Fibroblast of gingiva (primary cell): ENCODE results near the gene COPB2.
"Not testable (repeated sequence)": the region's sequence is repeated elsewhere in the genome, so short reads cannot be mapped to it uniquely, and the experiment has no call there.

Source experiments
- DNase-seq: peaks from one replicate; pipeline ENCODE4 v3.0.0-alpha.2; 2011; ENCODE audit warnings: low read depth

COPB2 gene

DNA sequence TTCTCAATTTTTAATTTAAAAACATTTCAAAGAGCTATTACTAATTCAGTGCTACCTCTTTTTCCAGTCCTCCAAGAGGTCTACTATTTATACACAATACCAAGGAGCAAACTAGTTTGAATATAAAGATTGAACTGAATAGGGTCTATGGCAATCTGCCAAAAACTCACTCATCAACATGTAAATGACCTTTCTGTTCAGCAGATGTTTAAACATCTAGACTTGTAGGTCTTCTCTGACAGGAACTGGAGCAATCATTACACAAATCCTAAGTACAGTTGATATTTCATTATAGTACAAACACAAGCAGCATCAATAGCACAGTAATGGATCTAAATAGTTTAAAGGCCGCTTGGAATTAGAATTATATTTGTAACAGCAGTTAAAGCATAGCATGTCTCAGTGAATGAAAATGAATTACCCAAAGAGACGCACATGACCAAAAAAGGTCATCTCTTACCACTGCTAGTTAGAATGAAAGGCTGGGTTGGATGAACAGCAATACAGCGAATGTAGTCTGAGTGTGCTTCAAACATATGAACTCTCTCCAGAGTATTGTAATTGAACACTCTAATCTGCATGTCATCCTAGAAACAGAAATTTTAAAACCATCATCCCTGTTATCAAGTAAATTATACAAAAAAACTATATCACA lies 10.7 kb downstream of the COPB2 start:
- no peak for DNase-seq

DNA sequence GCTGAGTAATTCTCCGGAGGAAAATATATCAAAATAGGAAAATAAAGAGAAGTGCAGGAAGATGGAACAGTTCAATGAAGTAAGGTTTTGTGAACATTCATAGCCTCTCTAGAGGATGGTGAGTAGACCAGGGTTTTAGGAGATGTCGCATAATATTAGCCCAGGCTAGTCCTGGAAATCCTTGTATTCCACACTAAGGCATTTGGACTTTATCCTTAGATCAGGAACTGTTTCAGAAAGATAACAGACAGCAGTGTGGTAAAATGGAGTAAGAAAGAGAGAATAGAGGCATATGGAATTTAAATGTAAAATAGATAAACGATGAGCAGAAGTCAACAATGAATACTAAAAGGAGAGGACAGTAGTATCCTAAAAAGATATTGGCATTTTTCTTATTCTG lies 12.1 kb downstream of the COPB2 start:
- DNase-seq, result no peak

DNA sequence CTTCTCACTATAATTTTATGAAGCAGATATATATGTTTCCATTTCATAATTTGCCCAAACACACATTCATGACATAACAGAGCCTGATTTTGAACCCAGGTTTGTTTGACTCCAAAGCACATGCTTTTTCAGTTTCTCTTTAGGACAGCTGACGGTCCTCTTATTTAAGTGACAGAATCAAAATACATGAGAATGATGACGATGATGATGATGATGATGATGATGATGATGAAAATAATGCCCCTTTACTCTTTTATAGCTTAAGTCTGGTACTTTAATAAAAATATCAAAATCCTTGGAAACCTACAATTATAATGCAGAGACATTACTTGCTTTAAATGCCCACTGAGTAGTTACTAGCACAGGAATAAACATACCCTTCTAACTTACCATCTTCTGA lies 15.3 kb downstream of the COPB2 start:
- DNase-seq, result no peak

DNA sequence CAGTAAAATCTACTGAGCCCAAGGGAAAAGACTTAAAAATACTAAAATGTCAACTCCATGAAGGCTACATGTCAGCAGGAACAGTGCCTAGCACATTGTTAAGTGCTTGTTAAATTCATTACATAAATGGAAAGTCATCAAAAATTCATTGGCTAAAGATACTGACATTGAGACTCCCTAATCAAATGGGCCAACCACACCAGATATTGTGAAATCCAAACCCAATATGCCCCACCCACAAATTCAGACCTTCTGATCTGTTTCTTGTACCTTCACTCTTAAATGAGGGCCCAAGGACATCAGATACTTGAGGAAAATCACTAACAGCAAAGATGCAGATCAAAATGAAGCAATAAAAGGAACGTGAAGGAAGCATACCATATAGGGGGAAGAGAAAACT lies 24.9 kb downstream of the COPB2 start:
- DNase-seq, result no peak

DNA sequence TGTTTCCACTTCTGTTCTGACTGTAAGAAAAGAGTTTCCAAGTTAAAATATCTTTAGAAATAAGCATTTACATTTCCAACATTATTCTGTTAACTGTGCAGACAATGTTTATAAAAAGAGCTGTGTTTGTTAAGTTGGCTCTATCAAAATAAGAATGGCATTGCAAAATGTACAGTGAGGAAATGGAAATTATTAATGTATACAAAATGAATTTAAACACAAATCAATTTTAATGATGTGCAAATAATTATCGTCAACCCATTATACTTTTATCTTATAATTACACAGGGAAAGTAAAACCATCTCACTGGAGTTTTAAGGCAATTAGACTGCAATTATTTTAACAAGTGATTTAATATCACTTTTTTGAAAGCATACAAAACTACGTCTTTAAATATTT lies 28.2 kb downstream of the COPB2 start:
- DNase-seq, result no peak

DNA sequence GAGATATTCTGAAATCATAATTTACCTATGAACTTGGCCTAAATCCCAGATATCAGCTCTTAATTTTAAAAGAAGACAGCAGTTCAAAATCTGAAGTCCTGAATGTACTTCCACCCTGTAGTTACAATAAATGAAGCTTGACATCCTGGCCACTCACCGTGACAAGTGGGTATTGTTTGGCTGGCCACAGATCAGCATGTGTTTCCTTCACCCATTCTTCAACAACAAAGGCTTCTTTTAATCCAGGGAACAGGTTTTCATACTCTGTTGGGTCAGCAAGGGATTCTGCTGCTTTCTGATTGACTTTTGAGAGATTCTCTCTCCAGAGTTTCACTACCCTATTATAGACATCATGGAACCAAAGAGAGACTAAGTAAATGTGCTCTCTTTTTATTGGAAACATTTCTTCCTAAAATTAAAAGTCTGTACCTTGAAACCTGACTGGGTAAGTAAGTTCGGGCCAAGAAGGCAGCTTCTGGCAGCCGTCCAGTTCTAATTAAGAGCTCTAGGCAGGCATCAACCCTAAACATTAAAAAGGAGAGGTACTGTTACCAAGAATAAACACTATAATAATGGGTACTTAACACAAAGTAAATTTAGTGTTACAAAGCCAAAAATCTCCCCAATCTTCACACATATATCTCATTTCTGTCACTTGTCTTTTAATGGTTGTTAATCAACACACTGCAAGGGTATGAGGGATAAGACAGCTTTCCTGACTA lies 30.4 kb downstream of the COPB2 start:
- no peak for DNase-seq

DNA sequence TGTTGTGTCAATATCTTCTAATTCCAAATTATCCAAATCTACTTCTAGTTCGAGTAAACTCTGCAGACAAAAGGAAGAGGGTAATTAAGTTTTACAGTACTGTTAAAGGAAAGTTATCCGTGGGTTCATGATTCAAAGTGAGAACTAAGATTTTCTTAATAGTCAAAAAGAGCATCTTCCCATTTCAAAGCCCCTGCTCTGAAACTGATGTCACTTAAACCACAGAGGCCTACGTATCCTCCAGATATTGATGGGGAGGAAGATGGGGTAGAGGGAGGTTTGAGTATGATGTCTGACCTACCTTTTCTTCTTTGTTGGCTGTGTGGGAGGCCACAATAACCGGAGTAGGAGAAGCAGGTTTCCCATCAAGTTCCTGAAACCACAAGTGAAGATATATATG lies 31.5 kb downstream of the COPB2 start:
- no peak for DNase-seq

DNA sequence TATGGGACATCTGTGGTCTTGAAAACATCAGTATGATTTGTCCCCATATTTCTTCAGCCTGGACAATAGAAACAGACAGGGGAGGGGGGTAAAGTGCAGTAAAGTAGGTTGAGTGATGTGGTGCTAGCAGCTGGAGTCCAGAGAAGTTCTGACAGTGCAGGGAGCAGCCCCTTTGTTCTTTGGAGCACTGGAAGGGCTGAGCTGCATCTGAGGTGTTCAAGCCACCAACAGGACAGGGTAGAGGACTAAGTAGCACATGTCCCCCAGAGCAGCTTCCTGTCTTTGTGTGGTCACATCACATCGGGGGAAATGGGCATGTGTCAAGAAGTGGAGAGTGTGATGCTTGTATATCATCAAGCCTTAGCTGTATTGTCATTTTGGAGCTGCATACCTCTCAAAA lies 33.6 kb downstream of the COPB2 start:
- DNase-seq, result no peak

DNA sequence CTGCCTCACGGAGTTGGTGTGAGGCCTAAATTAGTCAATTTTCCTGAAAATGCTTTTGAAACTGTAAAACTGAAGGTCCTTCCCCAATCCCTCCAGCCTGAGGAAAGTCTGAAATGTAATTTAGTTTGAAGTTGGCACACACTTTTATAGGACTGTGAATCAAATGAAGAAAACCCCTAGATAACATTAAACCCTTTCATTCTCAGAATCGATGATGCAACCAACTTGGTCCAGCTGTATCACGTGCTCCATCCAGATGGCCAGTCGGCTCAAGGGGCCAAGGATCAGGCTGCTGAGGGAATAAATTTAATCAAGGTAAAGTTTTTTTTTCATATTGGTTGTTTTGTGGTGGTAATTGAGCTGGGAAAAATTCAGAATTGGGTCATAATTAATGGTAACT lies 34.0 kb downstream of the COPB2 start:
- peak; percentile 42 for DNase-seq

DNA sequence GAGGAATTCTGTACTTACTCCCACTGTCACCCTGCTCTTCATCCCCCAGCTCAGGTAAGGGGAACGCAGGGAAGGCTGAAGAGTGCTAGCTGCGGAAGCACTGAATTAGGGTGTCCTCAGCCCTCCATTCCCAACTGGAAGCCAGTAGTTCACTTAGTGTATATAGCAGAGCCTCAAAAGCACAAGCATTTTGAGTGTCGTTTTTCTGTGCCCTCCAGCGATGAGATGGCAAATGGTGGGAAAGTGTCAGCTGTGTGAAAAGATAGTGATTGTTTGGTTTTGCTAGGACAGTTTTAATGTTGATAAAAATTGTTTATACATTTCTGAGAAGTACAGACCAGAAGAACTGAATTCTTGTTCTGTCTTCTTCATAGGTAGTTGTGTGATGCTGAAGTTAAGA lies 34.8 kb downstream of the COPB2 start:
- DNase-seq, result no peak

DNA sequence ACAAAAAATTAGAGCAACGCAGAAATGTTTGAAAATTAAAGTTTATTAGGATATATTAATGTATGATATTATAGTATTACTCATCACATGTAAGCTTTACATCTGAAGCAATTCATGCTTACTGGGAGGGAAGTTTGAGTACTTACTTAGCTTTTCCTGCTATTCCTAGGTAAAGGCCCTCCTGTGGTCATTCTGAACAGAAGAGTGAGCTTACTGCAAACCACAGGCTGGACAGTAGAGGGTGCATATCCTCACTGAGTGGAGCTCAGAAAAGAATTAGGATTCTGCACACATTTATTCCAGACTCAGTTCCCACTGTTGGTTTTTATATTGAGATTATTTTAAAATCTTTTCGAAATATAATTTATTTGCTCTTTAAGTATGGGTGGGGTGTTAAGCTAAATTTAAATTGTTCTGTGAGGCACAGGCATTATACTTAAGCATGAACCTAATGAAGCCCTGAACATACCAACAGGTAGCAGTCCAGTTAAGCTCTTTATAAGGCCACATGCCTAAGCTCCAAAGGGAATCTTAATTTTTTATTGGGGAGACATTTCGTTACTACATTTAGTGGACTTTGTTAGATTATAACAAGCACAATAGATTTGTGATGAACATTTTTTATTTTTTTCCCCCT lies 35.4 kb downstream of the COPB2 start:
- peak; percentile 63 for DNase-seq

DNA sequence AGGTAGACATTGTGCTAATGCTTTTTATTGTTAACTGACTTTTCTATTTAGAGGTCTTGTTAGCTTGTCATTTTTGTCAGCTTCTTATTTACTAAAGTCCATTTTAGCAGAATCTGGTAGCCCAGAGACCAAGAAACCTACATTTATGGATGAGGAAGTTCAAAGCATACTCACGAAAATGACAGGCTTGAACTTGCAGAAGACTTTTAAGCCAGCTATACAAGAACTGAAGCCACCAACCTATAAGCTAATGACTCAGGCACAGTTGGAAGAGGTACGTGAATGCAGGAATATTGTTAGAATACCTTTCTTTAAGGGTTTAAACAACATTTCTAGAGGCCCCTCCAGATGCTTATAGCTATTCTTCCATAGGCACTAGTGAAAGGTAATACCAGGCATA lies 42.7 kb downstream of the COPB2 start:
- no peak for DNase-seq

DNA sequence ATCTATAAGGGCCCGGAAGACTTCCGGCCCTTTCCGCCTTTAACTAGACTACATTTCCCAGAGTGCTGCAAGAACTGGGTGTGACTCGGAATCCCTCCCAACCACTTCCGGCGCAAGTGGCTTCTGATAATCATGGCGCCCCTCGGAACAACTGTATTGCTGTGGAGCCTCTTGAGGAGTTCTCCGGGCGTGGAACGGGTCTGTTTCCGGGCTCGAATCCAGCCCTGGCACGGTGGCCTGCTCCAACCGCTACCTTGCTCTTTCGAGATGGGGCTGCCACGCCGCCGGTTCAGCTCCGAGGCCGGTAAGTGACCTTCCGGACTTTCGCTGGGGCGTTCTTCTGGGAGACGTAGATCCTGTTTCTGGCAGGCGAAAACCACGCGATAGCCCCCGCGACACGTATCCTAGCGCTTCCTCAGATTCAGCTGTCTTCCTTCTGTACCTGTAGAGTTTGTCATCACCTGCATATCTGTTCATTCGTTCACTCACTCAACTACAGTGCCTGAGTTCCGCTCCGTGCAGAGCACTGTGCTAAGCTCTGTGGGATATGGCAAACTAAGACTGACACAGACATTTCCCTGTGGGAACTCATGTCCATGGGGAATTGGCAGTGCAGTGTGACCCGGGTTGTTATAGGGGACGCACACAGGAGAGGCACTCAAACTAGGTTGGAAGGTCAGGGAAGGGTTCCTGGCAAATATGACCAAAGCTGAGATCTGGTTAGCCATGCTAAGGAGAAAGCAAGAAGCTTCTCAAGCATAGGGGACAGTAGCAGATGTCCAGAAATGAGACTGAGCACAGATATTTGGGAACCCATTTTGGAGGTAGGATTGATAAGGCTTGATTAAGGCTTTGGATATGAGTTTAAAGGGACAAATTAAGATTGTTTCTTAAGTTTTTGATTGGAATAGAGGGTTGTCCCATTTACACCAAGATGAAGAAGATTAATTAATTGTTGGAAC lies 45.3 kb downstream of the COPB2 start, which contains the start of gene MRPS22:
Gene MRPS22 (plus strand): TSS at position 126 of the 962 bp plus-strand sequence. CDS start 7 bp downstream, at position 133.
- peak; percentile 85 for DNase-seq

DNA sequence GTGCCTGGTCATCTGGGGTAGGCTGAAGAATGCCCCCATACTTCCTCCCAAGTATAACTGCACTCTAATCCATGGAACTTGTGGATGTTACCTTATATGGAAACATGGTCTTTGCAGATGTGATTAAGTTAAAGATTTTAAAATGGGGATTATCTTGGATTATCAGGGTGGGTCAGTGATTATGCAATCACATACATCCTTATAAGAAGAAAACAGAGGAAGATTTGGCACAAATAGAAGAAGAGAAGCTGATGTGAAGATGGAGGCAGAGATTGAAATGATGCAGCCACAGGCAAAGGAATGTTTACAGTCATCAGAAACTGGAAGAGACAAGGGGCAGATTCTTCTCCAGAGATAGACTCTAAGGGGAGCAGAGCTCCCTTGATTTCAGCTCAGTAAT lies 47.4 kb downstream of the COPB2 start:
- DNase-seq, result no peak

DNA sequence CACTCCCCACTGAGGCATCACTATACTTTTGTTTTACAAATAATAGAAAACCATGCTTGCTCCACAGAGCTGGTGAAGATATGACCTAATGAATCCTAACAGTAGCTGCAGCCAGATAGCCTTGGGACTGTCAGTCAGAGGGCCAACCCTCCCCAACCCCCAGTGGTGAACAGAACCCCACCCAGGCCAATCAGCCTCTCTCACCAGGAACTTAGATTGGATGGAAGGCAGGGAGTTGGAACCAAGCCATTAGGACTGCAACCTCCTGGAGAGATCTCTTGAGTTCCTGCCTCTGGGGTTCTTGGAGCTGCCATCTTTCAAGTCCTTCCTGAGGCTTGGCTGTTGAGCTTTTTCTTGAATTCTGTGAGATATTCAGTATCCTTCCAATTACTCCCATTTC lies 48.7 kb downstream of the COPB2 start:
- DNase-seq, result no peak

DNA sequence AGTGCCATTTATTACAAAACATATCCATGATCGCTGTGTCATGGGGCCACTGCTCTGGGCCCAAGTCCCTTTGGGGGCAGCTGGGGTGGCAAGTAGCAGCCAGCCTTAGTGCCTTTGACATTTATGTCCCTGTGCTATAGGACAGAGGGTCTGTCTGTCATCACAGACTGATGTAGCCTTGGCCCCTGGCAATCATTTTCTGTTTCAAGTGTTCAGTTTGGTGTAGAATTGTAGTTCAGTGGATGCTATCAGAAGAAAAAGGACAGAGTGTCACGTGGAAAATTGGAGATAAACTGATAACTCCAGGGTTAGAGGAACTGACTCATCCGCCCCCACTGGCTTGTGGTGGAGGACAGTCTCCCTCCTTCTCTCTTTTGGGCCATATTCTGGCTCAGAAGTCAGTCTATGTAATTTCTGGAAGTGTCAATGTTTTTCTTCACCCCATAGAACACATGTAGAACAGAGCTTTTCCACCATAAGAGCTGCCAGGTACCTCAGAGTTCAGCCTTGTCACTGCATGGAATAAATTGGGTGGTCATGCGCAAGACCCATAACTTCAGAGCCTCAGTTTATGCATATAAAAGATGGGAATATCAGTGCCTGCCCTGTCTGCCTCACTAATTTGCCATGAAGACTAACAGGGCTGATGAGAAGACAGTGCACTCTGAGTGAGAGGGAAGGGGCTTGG lies 50.1 kb downstream of the COPB2 start:
- no peak for DNase-seq

DNA sequence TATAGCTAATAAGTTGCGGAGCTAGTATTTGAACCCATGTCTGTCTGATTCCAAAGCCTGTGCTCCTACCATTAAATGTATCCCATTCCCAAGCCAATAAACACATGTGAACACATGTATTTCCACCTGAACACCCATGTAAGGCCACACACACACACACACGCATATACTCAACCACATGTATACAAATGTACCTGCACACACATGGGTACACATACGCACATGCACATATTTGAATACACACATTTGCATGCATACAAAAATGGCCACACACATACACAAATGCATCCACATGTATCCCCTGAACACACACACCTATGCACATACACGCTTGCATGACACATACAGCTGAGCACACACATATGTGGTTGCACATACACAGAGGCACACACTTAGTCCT lies 51.0 kb downstream of the COPB2 start:
- no peak for DNase-seq

DNA sequence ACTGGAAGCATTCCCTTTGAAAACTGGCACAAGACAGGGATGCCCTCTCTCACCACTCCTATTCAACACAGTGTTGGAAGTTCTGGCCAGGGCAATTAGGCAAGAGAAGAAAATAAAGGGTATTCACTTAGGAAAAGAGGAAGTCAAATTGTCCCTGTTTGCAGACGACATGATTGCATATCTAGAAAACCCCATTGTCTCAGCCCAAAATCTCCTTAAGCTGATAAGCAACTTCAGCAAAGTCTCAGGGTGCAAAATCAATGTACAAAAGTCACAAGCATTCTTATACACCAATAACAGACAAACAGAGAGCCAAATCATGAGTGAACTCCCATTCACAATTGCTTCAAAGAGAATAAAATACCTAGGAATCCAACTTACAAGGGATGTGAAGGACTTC lies 54.8 kb downstream of the COPB2 start:
- not testable (repeated sequence) for DNase-seq

DNA sequence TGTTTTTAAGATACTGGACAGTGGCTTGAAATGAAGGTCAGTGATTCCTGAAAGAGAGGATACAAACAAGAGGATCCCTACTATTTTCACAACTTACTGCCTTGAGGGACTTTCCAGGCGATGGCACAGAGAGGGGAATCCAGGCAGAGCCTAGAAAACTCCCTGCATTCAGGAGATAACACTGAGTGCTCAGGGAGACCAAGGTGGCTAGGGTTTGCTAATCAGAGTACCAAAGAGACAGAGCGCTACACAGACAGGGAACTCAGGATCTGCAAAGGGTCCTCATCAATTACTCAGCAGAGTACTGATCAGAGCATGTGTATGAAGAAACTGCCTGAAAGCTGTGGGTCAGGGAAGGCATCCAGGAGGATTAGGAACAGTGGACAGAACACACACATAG lies 57.4 kb downstream of the COPB2 start:
- no peak for DNase-seq

DNA sequence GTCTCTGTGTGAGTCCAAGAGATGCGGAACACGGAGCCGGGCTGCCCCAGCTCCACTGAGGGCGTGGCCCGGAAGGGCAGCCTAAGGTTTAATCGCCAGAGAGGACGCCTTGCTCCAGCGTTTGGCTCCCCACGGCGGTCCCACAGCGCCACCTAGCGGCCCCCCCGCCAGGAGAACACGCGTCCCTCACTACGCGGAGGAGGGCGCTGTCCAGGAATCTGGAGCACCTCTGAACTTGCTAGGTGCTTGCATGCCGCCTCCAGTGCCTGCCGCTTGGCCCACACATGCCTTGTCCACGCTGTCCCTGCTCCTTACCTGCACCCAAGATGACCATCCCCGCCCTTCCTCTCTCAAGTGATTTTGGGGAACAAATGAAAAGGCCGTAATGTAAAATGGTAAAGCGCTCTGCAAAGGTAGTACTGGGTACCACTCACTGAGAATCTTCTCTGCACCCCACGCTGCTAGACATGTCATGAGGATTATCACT lies 60.0 kb downstream of the COPB2 start:
- DNase-seq, result peak; percentile 71

DNA sequence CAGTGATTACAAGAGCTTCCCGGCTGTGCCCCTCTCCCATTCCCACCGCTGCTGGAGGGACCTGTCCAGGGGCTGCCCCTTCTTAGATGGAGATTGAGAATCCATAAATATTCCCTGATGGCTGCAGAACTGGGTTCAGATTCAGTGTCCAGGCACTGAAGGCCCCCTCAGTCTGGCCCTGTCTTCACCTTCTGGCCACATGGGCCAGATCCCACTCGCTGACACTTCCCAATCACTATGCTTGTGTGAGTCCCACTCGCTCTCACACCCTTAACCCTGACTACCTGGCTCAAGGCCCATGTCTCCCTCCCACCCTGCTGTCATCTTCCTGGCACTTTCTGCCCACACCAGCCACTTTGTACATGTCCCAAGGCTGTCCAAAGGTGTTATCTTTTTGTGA lies 61.1 kb downstream of the COPB2 start:
- DNase-seq, result no peak
